Gastroesophageal sphincter (tissue), 4 donors: ENCODE measurements around the gene PLEK2. TPM values are rescaled to one million over a fixed set of nuclear protein-coding genes. Genes with fewer than 3 reads are reported as not detected.

Experiments
- ATAC-seq: fragments of 150-250 bp; one replicate; pipeline ENCODE4 v1.9.1; 2016; ENCODE audit warnings: mild to moderate bottlenecking, moderate library complexity
- H3K27ac ChIP-seq, 4 donors: fragments of 200-600 bp; sonication (generic) in 3 of 4; 1 replicate in 3 of 4; 2 replicates in 1 of 4; pipeline ENCODE4 v1.5.1; 2016 to 2019
- H3K27me3 ChIP-seq: fragments of 200-600 bp; sonication (generic); one replicate; pipeline ENCODE4 v1.5.1; 2019
- H3K36me3 ChIP-seq, 2 donors: fragments of 200-600 bp; sonication (generic); one replicate each; pipeline ENCODE4 v1.5.1; 2019; ENCODE audit warnings: control low read depth in 1 of 2
- H3K4me1 ChIP-seq, 3 donors: fragments of 200-600 bp; sonication (generic); 1 replicate in 2 of 3; 2 replicates in 1 of 3; pipeline ENCODE4 v1.5.1; 2016 to 2019; ENCODE audit warnings: control low read depth in 2 of 3
- H3K4me3 ChIP-seq, 2 donors: fragments of 200-600 bp; sonication (generic); one replicate each; pipeline ENCODE4 v1.5.1; 2019; ENCODE audit warnings: mild to moderate bottlenecking in 1 of 2, moderate library complexity in 1 of 2
- H3K9me3 ChIP-seq, 3 donors: fragments of 200-600 bp; sonication (generic); one replicate each; pipeline ENCODE4 v1.5.1; 2017 to 2019; ENCODE audit warnings: control low read depth in 2 of 3
- CTCF ChIP-seq, 4 experiments: fragments of 200-600 bp in 2 of 4; fragments of 450-650 bp in 2 of 4; sonication (generic) in 1 of 4; IDR thresholded peaks; one replicate each; pipeline ENCODE4 v1.5.1; 2017 to 2019; ENCODE audit warnings: antibody characterized with exemption in 4 of 4, mild to moderate bottlenecking in 2 of 4, moderate library complexity in 2 of 4
- EP300 ChIP-seq: sonication (generic); formaldehyde crosslinking; IDR thresholded peaks from one replicate; pipeline ENCODE4 v1.6.1; 2017; ENCODE audit warnings: antibody characterized with exemption, mild to moderate bottlenecking
- POLR2A ChIP-seq, 2 donors: fragments of 450-650 bp; IDR thresholded peaks; one replicate each; pipeline ENCODE4 v1.6.1; 2017; ENCODE audit warnings: antibody characterized with exemption in 2 of 2, mild to moderate bottlenecking in 2 of 2, moderate library complexity in 1 of 2
- POLR2AphosphoS5 ChIP-seq: sonication (generic); formaldehyde crosslinking; IDR thresholded peaks from one replicate; pipeline ENCODE4 v1.6.1; 2017; ENCODE audit warnings: antibody characterized with exemption
- WGBS, 2 donors: methylation state at CpG; one replicate each; pipeline ENCODE4 v1.1.5; 2018; ENCODE audit warnings: low coverage in 1 of 2; 5-methylcytosine and 5-hydroxymethylcytosine counted together
- total RNA-seq, 4 donors: library from RNA; depleted of rRNA; stranded (reverse); fragments of >200 nt; gene quantifications; one replicate each; pipeline ENCODE4 v1.1.0, GENCODE V29; 2016

Gene PLEK2
- total RNA-seq, 4 donors from 2014 or later = 0.37 TPM; not detected in 3

DNA sequence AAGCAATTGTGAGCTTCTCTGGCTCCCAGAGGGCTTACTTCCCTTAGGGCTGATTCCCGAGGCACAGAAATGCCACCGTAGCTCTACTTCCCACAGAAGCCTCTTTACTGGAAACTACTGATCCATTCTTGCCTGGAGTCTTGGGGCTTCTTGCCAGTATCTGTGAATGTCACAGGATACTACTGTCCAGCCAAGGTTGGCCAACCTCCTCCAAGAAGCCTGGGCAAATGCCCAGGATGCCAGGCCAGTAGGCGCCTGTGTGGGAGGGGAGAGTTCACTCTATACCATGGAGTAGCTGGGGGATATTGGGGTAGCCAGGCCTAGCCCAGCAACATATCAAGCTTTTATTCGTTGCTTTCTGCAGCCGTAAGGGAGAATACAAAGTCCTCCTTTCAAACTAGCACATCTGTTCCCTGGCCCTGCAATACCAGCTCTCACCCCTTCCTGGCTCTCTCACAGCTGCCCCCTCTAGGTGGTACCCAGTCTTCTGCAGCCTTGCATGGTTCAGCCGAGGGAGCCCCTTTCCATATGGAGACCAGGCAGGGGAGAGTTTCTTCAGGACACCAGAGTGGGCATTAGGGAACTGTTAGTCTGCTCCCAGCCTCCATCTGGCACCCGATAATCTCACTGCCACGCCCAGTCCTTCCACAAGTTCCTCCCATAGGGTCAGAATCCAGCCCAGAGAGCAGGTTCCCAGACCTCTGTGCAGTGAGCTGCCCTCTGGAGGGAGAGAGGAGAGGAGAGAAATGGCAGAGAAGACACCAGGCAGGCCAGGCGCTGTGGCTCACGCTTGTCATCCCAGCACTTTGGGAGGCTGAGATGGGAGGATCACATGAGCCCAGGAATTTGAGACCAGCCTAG is 24.3 kb upstream of the PLEK2 start:
- Histone ChIP-seq H3K36me3 (no peaks in the 10 kb centered on the region), H3K27ac (no peak overlapping the region), H3K4me3 (no peak overlapping the region), H3K4me1 (peaks cover 0 to 4% (median 0%) of the 10 kb centered on the region in 3 donors), H3K27me3 (peaks cover 3% of the 10 kb centered on the region), H3K9me3 (no peaks in the 10 kb centered on the region)
- ATAC-seq = no peak
- 81 to 93% methylated on average over 2 to 7 of the region's 10 CpGs for WGBS, 2 donors
- TF ChIP-seq EP300 = no peak
- TF ChIP-seq POLR2A (IDR thresholded peaks at IDR 0.05) = no peak
- no peak for TF ChIP-seq CTCF (IDR thresholded peaks at IDR 0.05)
- no peak for TF ChIP-seq POLR2AphosphoS5

- Histone ChIP-seq H3K4me1 (peaks cover 0 to 4% (median 0%) of the 10 kb centered on the region in 3 donors), H3K36me3 (no peaks in the 10 kb centered on the region), H3K4me3 (no peak overlapping the region), H3K9me3 (no peaks in the 10 kb centered on the region), H3K27me3 (peaks cover 3% of the 10 kb centered on the region), H3K27ac (no peak overlapping the region)
- 82 to 89% methylated on average over 3 to 5 of the region's 5 CpGs for WGBS, 2 donors
- no peak for ATAC-seq
- TF ChIP-seq EP300 (no peak), CTCF (IDR thresholded peaks at IDR 0.05) (no peak), POLR2A (IDR thresholded peaks at IDR 0.05) (no peak), POLR2AphosphoS5 (no peak)
These were observed 23.6 kb upstream of the PLEK2 start for GRCh38 chr14:67435603-67436002.

DNA sequence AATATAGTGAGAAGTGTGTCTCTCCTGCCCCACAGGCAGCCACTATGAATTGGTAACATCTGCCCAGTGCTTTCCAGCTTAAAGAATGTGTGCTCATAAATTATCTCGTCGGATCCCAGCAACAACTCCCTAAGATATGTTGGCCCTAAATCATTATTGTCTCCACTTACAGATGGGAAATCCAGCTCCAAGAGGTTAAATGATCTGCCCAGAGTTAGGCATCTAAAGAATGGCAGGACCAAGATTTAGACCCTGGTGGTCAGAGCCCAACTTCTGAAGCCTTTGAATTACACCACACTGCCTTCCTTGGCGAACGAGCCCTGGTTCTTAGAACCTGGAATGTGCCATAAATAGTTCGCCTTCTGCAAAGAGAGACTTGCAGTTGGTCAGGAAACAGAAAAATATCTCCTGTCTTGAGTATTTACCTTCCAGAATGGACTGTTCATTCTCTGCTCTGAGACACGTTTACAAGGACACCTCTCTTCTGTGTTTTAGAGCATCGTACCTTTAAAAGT is 20.1 kb upstream of the PLEK2 start:
- peak overlapping the region in 1 of 4 donors; percentile 2 for H3K27ac ChIP-seq
- WGBS, 2 donors = 28 to 37% methylated on average over 5 to 7 of the region's 7 CpGs
- no peak for ATAC-seq
- no peaks in the 10 kb centered on the region for H3K36me3 ChIP-seq
- TF ChIP-seq POLR2AphosphoS5 = no peak
- no peak for TF ChIP-seq EP300
- no peak for TF ChIP-seq CTCF (IDR thresholded peaks at IDR 0.05)
- no peak for TF ChIP-seq POLR2A (IDR thresholded peaks at IDR 0.05)
- H3K9me3 ChIP-seq = no peaks in the 10 kb centered on the region
- H3K27me3 ChIP-seq = peaks cover 7% of the 10 kb centered on the region
- H3K4me1 ChIP-seq = peaks cover 0 to 8% (median 3%) of the 10 kb centered on the region in 3 donors
- no peak overlapping the region for H3K4me3 ChIP-seq

DNA sequence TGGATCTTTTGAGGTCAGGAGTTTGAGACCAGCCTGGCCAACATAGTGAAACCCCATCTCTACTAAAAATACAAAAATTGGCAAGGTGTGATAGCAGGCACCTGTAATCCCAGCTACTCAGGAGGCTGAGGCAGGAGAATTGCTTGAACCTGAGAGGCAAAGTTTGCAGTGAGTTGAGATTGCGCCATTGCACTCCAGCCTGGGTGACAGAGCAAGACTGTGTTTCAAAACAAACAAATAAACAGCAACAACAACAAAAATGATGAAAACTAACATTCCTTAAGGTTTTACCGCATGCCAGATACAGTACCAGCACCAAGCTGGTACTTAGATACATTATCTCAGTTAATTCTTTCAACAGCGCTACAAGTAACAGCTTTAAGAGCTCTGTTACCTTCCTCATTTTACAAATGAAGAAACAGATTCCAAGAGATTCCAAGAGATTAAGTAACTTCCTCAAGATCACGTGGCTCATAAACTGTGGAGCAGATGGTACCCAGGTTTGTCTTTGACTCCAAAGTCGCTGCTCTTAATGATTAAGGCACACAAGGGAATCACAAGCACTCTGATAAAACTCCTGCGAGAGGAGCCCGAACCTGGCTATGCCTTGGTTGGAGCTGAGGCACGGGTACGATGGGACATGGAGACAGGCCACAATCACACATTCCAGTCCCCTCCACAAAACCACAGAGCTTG is 17.7 kb upstream of the PLEK2 start:
- Histone ChIP-seq H3K27me3 (peaks cover 26% of the 10 kb centered on the region), H3K27ac (no peak overlapping the region), H3K4me3 (no peak overlapping the region), H3K36me3 (no peaks in the 10 kb centered on the region), H3K9me3 (no peaks in the 10 kb centered on the region), H3K4me1 (peaks cover 0 to 12% (median 3%) of the 10 kb centered on the region in 3 donors)
- no peak for ATAC-seq
- 78 to 90% methylated on average over 4 to 5 of the region's 9 CpGs for WGBS, 2 donors
- TF ChIP-seq POLR2A (IDR thresholded peaks at IDR 0.05) = no peak
- no peak for TF ChIP-seq POLR2AphosphoS5
- TF ChIP-seq CTCF (IDR thresholded peaks at IDR 0.05) = no peak
- TF ChIP-seq EP300 = no peak
